HEK293 (cell line): ENCODE data around the gene PCSK6.

ENCODE experiments used
- HOXA7 ChIP-seq: sonication (generic); formaldehyde crosslinking; IDR thresholded peaks from 2 replicates; pipeline ENCODE4 v1.8.1; 2022; ENCODE audit warnings: missing genetic modification reagents, borderline replicate concordance
- IKZF3 ChIP-seq: fragments of 450-650 bp; IDR thresholded peaks from 2 replicates; pipeline ENCODE4 v1.5.0; 2018; ENCODE audit warnings: missing biosample characterization, mild to moderate bottlenecking, missing genetic modification characterization, moderate library complexity
- KLF7 ChIP-seq: fragments of 450-650 bp; formaldehyde crosslinking; IDR thresholded peaks from 2 replicates; pipeline ENCODE4 v1.5.1; 2016; ENCODE audit warnings: missing biosample characterization, missing genetic modification characterization, borderline replicate concordance
- MYNN ChIP-seq: fragments of 450-650 bp; formaldehyde crosslinking; IDR thresholded peaks from 2 replicates; pipeline ENCODE4 v1.5.1; 2016; ENCODE audit warnings: missing biosample characterization, missing genetic modification characterization, borderline replicate concordance
- SP3 ChIP-seq: fragments of 450-650 bp; formaldehyde crosslinking; IDR thresholded peaks from 2 replicates; pipeline ENCODE4 v1.5.1; 2016; ENCODE audit warnings: missing biosample characterization, missing genetic modification characterization
- WT1 ChIP-seq: fragments of 450-650 bp; formaldehyde crosslinking; IDR thresholded peaks from 2 replicates; pipeline ENCODE4 v1.5.1; 2016; ENCODE audit warnings: missing biosample characterization, missing genetic modification characterization
- ZFP69B ChIP-seq: fragments of 450-650 bp; formaldehyde crosslinking; IDR thresholded peaks from 2 replicates; pipeline ENCODE4 v1.5.1; 2016; ENCODE audit warnings: missing biosample characterization, missing genetic modification characterization
- ZNF26 ChIP-seq: fragments of 450-650 bp; formaldehyde crosslinking; IDR thresholded peaks from 2 replicates; pipeline ENCODE4 v1.5.1; 2016; ENCODE audit warnings: missing biosample characterization, missing genetic modification characterization
- ZNF302 ChIP-seq: fragments of 450-650 bp; formaldehyde crosslinking; IDR thresholded peaks from 2 replicates; pipeline ENCODE4 v1.5.1; 2016; ENCODE audit warnings: missing biosample characterization, missing genetic modification characterization, low read depth
- ZNF341 ChIP-seq: fragments of 450-650 bp; formaldehyde crosslinking; IDR thresholded peaks from 2 replicates; pipeline ENCODE4; 2016; ENCODE audit warnings: low read depth, missing biosample characterization, missing genetic modification characterization
- ZNF354C ChIP-seq: fragments of 450-650 bp; formaldehyde crosslinking; IDR thresholded peaks from 2 replicates; pipeline ENCODE4 v1.5.1; 2016; ENCODE audit warnings: missing biosample characterization, missing genetic modification characterization, low read depth, borderline replicate concordance
- ZNF391 ChIP-seq: fragments of 450-650 bp; formaldehyde crosslinking; IDR thresholded peaks from 2 replicates; pipeline ENCODE4 v1.5.1; 2016; ENCODE audit warnings: low read depth, missing biosample characterization, missing genetic modification characterization, borderline replicate concordance
- ZNF404 ChIP-seq: fragments of 450-650 bp; formaldehyde crosslinking; IDR thresholded peaks from 2 replicates; pipeline ENCODE4 v1.5.1; 2017; ENCODE audit warnings: missing biosample characterization, missing genetic modification characterization
- ZNF416 ChIP-seq: fragments of 450-650 bp; formaldehyde crosslinking; IDR thresholded peaks from 2 replicates; pipeline ENCODE4 v1.5.1; 2016; ENCODE audit warnings: missing biosample characterization, missing genetic modification characterization
- ZNF423 ChIP-seq: fragments of 450-650 bp; formaldehyde crosslinking; IDR thresholded peaks from 2 replicates; pipeline ENCODE4 v1.5.1; 2016; ENCODE audit warnings: missing biosample characterization, missing genetic modification characterization
- ZNF501 ChIP-seq: fragments of 450-650 bp; formaldehyde crosslinking; IDR thresholded peaks from 2 replicates; pipeline ENCODE4 v1.5.1; 2016; ENCODE audit warnings: missing biosample characterization, missing genetic modification characterization
- ZNF571 ChIP-seq: fragments of 450-650 bp; formaldehyde crosslinking; IDR thresholded peaks from 2 replicates; pipeline ENCODE4 v1.5.0; 2017; ENCODE audit warnings: missing biosample characterization, missing genetic modification characterization
- ZNF701 ChIP-seq: fragments of 450-650 bp; formaldehyde crosslinking; IDR thresholded peaks from 2 replicates; pipeline ENCODE4 v1.5.1; 2016; ENCODE audit warnings: missing biosample characterization, missing genetic modification characterization
- ZNF792 ChIP-seq: fragments of 450-650 bp; formaldehyde crosslinking; IDR thresholded peaks from 2 replicates; pipeline ENCODE4 v1.5.1; 2016; ENCODE audit warnings: missing biosample characterization, missing genetic modification characterization
- ZSCAN4 ChIP-seq: fragments of 450-650 bp; formaldehyde crosslinking; IDR thresholded peaks from 2 replicates; pipeline ENCODE4 v1.5.1; 2017; ENCODE audit warnings: missing biosample characterization, missing genetic modification characterization
- ZXDB ChIP-seq: fragments of 450-650 bp; formaldehyde crosslinking; IDR thresholded peaks from 2 replicates; pipeline ENCODE4 v1.5.1; 2016; ENCODE audit warnings: missing biosample characterization, missing genetic modification characterization
- TF ChIP-seq, protein P1 (sequence below): fragments of 450-650 bp; formaldehyde crosslinking; IDR thresholded peaks from 2 replicates; pipeline ENCODE4 v1.5.1; 2017; ENCODE audit warnings: missing biosample characterization, missing genetic modification characterization
- TF ChIP-seq, protein P2 (sequence below): fragments of 450-650 bp; formaldehyde crosslinking; conservative IDR thresholded peaks from 2 replicates; pipeline ENCODE4 v1.5.1; 2016; ENCODE audit warnings: low read depth, missing biosample characterization, missing genetic modification characterization
- TF ChIP-seq, protein P3 (sequence below): fragments of 450-650 bp; formaldehyde crosslinking; IDR thresholded peaks from 2 replicates; pipeline ENCODE4 v1.5.1; 2016; ENCODE audit warnings: missing biosample characterization, missing genetic modification characterization
- TF ChIP-seq, protein P4 (sequence below): fragments of 450-650 bp; formaldehyde crosslinking; IDR thresholded peaks from 2 replicates; pipeline ENCODE4 v1.5.1; 2016; ENCODE audit warnings: missing biosample characterization, missing genetic modification characterization

Gene PCSK6

GRCh38 chr15:101372149-101372577, 117.3 kb downstream of the PCSK6 start (continued):
- TF ChIP-seq MYNN (tag by site-specific recombination) (no peak), ZNF501 (tag by site-specific recombination) (no peak), ZNF416 (tag by site-specific recombination) (no peak), HOXA7 (CRISPR knock-in tag) (no peak), ZNF571 (no peak), ZNF341 (tag by site-specific recombination) (peak; percentile 79), ZXDB (tag by site-specific recombination) (peak; percentile 60), ZFP69B (tag by site-specific recombination) (0 out of 2 replicates have a peak, but pooled peaks have one; percentile 26), SP3 (no peak), ZNF423 (peak; percentile 82), ZNF26 (tag by site-specific recombination) (no peak), IKZF3 (tag by site-specific recombination) (peak; percentile 91), WT1 (tag by site-specific recombination) (peak; percentile 42; the same call in 1 of the 2 replicates), ZNF404 (tag by site-specific recombination) (no peak), KLF7 (no peak), ZNF792 (tag by site-specific recombination) (no peak), ZNF302 (tag by site-specific recombination) (no peak), ZNF391 (no peak), ZSCAN4 (tag by site-specific recombination) (no peak), ZNF701 (tag by site-specific recombination) (no peak), ZNF354C (tag by site-specific recombination) (no peak)
- TF ChIP-seq, protein P1, sequence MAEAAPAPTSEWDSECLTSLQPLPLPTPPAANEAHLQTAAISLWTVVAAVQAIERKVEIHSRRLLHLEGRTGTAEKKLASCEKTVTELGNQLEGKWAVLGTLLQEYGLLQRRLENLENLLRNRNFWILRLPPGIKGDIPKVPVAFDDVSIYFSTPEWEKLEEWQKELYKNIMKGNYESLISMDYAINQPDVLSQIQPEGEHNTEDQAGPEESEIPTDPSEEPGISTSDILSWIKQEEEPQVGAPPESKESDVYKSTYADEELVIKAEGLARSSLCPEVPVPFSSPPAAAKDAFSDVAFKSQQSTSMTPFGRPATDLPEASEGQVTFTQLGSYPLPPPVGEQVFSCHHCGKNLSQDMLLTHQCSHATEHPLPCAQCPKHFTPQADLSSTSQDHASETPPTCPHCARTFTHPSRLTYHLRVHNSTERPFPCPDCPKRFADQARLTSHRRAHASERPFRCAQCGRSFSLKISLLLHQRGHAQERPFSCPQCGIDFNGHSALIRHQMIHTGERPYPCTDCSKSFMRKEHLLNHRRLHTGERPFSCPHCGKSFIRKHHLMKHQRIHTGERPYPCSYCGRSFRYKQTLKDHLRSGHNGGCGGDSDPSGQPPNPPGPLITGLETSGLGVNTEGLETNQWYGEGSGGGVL (tag by site-specific recombination), result no peak
- TF ChIP-seq, protein P2, sequence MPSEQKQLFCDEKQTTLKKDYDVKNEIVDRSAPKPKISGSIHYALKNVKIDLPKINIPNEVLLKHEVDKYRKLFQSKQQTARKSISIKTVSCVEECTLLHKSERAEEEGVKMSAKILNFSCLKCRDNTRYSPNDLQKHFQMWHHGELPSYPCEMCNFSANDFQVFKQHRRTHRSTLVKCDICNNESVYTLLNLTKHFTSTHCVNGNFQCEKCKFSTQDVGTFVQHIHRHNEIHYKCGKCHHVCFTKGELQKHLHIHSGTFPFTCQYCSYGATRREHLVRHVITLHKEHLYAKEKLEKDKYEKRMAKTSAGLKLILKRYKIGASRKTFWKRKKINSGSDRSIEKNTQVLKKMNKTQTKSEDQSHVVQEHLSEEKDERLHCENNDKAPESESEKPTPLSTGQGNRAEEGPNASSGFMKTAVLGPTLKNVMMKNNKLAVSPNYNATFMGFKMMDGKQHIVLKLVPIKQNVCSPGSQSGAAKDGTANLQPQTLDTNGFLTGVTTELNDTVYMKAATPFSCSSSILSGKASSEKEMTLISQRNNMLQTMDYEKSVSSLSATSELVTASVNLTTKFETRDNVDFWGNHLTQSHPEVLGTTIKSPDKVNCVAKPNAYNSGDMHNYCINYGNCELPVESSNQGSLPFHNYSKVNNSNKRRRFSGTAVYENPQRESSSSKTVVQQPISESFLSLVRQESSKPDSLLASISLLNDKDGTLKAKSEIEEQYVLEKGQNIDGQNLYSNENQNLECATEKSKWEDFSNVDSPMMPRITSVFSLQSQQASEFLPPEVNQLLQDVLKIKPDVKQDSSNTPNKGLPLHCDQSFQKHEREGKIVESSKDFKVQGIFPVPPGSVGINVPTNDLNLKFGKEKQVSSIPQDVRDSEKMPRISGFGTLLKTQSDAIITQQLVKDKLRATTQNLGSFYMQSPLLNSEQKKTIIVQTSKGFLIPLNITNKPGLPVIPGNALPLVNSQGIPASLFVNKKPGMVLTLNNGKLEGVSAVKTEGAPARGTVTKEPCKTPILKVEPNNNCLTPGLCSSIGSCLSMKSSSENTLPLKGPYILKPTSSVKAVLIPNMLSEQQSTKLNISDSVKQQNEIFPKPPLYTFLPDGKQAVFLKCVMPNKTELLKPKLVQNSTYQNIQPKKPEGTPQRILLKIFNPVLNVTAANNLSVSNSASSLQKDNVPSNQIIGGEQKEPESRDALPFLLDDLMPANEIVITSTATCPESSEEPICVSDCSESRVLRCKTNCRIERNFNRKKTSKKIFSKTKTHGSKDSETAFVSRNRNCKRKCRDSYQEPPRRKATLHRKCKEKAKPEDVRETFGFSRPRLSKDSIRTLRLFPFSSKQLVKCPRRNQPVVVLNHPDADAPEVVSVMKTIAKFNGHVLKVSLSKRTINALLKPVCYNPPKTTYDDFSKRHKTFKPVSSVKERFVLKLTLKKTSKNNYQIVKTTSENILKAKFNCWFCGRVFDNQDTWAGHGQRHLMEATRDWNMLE, result no peak
- TF ChIP-seq, protein P3, sequence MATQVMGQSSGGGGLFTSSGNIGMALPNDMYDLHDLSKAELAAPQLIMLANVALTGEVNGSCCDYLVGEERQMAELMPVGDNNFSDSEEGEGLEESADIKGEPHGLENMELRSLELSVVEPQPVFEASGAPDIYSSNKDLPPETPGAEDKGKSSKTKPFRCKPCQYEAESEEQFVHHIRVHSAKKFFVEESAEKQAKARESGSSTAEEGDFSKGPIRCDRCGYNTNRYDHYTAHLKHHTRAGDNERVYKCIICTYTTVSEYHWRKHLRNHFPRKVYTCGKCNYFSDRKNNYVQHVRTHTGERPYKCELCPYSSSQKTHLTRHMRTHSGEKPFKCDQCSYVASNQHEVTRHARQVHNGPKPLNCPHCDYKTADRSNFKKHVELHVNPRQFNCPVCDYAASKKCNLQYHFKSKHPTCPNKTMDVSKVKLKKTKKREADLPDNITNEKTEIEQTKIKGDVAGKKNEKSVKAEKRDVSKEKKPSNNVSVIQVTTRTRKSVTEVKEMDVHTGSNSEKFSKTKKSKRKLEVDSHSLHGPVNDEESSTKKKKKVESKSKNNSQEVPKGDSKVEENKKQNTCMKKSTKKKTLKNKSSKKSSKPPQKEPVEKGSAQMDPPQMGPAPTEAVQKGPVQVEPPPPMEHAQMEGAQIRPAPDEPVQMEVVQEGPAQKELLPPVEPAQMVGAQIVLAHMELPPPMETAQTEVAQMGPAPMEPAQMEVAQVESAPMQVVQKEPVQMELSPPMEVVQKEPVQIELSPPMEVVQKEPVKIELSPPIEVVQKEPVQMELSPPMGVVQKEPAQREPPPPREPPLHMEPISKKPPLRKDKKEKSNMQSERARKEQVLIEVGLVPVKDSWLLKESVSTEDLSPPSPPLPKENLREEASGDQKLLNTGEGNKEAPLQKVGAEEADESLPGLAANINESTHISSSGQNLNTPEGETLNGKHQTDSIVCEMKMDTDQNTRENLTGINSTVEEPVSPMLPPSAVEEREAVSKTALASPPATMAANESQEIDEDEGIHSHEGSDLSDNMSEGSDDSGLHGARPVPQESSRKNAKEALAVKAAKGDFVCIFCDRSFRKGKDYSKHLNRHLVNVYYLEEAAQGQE (tag by site-specific recombination), result no peak
- TF ChIP-seq, protein P4, sequence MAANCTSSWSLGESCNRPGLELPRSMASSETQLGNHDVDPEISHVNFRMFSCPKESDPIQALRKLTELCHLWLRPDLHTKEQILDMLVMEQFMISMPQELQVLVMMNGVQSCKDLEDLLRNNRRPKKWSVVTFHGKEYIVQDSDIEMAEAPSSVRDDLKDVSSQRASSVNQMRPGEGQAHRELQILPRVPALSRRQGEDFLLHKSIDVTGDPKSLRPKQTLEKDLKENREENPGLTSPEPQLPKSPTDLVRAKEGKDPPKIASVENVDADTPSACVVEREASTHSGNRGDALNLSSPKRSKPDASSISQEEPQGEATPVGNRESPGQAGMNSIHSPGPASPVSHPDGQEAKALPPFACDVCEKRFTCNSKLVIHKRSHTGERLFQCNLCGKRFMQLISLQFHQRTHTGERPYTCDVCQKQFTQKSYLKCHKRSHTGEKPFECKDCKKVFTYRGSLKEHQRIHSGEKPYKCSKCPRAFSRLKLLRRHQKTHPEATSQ (tag by site-specific recombination), result no peak
